Lower leg skin (tissue), 4 donors: ENCODE results near the gene DTWD2. TPM values are rescaled to one million over a fixed set of nuclear protein-coding genes. Genes with fewer than 3 reads are reported as not detected.
"Not testable (repeated sequence)": the region's sequence is repeated elsewhere in the genome, so short reads cannot be mapped to it uniquely, and the experiment has no call there.

Experiments used
- DNase-seq, 2 donors: peaks; one replicate each; pipeline ENCODE4 v3.0.0-alpha.2; 2019; ENCODE audit warnings: low spot score in 2 of 2
- H3K4me3 ChIP-seq: fragments of 200-600 bp; sonication (generic); 2 replicates; pipeline ENCODE4 v1.5.1; 2017; ENCODE audit warnings: mild to moderate bottlenecking, low read depth; ENCODE audit not compliant: poor library complexity, severe bottlenecking
- CTCF ChIP-seq, 3 donors: fragments of 450-650 bp; IDR thresholded peaks; one replicate each; pipeline ENCODE4 v1.5.1; 2016; ENCODE audit warnings: antibody characterized with exemption in 3 of 3, mild to moderate bottlenecking in 3 of 3, moderate library complexity in 2 of 3
- POLR2A ChIP-seq, 2 donors: fragments of 450-650 bp; IDR thresholded peaks; one replicate each; pipeline ENCODE4 v1.6.1; 2016 to 2017; ENCODE audit warnings: antibody characterized with exemption in 2 of 2, mild to moderate bottlenecking in 1 of 2, moderate library complexity in 1 of 2
- WGBS, 2 donors: methylation state at CpG; one replicate each; pipeline ENCODE4 v1.1.5; 2018; 5-methylcytosine and 5-hydroxymethylcytosine counted together
- intact Hi-C: fragments of 100-400 bp; cut with DNase I; formaldehyde crosslinking; loops from one replicate; pipeline ENCODE4 v1.15.0; 2023; ENCODE audit warnings: low total_unique reads
- total RNA-seq, 4 donors: library from RNA; depleted of rRNA; stranded (reverse); fragments of >200 nt; gene quantifications; one replicate each; pipeline ENCODE4 v1.1.0, GENCODE V29; 2016

Gene DTWD2
- total RNA-seq, 4 donors from 2014 or later: 4.8 to 15.6 (median 9.4) TPM

GRCh38 chr5:118967059-118967508, 21.3 kb downstream of the DTWD2 start:
- H3K4me3 ChIP-seq: no peak overlapping the region
- DNase-seq: no peak
- 91 to 95% methylated on average over 2 of the region's 2 CpGs for WGBS, 2 donors
- intact Hi-C loops: no loop called here
- TF ChIP-seq CTCF (IDR thresholded peaks at IDR 0.05): no peak
- TF ChIP-seq POLR2A (IDR thresholded peaks at IDR 0.05): no peak

- DNase-seq: no peak
- 89% methylated on average over 3 of the region's 3 CpGs for WGBS, 2 donors
- no peak for TF ChIP-seq POLR2A (IDR thresholded peaks at IDR 0.05)
- TF ChIP-seq CTCF (IDR thresholded peaks at IDR 0.05): no peak
- intact Hi-C loops: no loop called here
- H3K4me3 ChIP-seq: no peak overlapping the region
These were observed 22.5 kb downstream of the DTWD2 start for GRCh38 chr5:118965890-118966289.

- H3K4me3 ChIP-seq, intact Hi-C loops, DNase-seq: not testable (repeated sequence)
- WGBS, 2 donors: 98% methylated on average over 8 of the region's 34 CpGs; no CpG with 5 or more reads in 1 of the 2 donors
These were observed 23.4 kb downstream of the DTWD2 start for GRCh38 chr5:118964970-118965369.

GRCh38 chr5:118964388-118964787, 24.0 kb downstream of the DTWD2 start:
- H3K4me3 ChIP-seq, DNase-seq, intact Hi-C loops: not testable (repeated sequence)
- WGBS, 2 donors: 92 to 96% methylated on average over 19 to 22 of the region's 22 CpGs

- TF ChIP-seq CTCF (IDR thresholded peaks at IDR 0.05): no peak
- no peak for TF ChIP-seq POLR2A (IDR thresholded peaks at IDR 0.05)
- intact Hi-C loops: no loop called here
- H3K4me3 ChIP-seq: no peak overlapping the region
- DNase-seq: no peak
These were observed 25.2 kb downstream of the DTWD2 start for GRCh38 chr5:118963169-118963568.

- H3K4me3 ChIP-seq: no peak overlapping the region
- intact Hi-C loops: no loop called here
- no peak for TF ChIP-seq POLR2A (IDR thresholded peaks at IDR 0.05)
- DNase-seq: no peak
- 100% methylated on average over 1 of the region's 1 CpG for WGBS, 2 donors
These were observed 27.8 kb downstream of the DTWD2 start for GRCh38 chr5:118960557-118960956.

GRCh38 chr5:118956727-118957126, 31.6 kb downstream of the DTWD2 start:
- H3K4me3 ChIP-seq: no peak overlapping the region
- WGBS, 2 donors: 49% methylated on average over 2 of the region's 2 CpGs
- DNase-seq: no peak
- TF ChIP-seq CTCF (IDR thresholded peaks at IDR 0.05): no peak
- TF ChIP-seq POLR2A (IDR thresholded peaks at IDR 0.05): no peak
- intact Hi-C loops: no loop called here
